ENCODE measurements around the gene PTGDR.

Gene PTGDR

DNA sequence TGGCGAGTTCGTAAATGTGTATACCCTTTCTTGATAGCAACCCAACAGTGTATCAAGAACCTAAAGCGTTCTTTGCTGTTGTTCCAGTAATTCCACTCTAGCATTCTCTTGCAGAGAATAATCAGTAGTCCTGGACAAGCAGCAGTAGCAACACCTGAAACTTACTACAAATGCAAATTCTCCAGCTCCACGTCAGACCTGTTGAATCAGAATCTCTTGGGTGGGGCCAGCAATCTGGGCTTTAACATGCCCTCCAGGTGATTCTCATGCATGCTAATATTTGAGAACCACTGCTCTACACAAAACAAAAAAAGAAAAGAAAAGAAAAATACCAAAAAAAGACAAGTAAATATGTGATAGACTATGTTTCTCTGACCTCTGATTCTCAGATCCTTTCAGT, 10.1 kb downstream of the PTGDR start:
- Histone ChIP-seq H3K36me3 (ENCODE audit: control insufficient read depth, insufficient read depth, low read length) (no peaks in the 10 kb centered on the region), H3K4me3 (ENCODE audit: insufficient read depth, low read depth, low read length) (no peak overlapping the region), H3K27me3 (ENCODE audit: control insufficient read depth, insufficient read depth, low read length, poor library complexity, severe bottlenecking) (no peaks in the 10 kb centered on the region), H3K9me3 (ENCODE audit: control insufficient read depth, low read length) (no peaks in the 10 kb centered on the region), H3K27ac (ENCODE audit: insufficient read depth, low read depth, low read length, poor library complexity, severe bottlenecking) (no peak overlapping the region), H3K4me1 (ENCODE audit: control insufficient read depth, insufficient read depth, low read length) (no peaks in the 10 kb centered on the region)
- WGBS, 2 experiments: 93 to 95% methylated on average over 4 of the region's 4 CpGs

DNA sequence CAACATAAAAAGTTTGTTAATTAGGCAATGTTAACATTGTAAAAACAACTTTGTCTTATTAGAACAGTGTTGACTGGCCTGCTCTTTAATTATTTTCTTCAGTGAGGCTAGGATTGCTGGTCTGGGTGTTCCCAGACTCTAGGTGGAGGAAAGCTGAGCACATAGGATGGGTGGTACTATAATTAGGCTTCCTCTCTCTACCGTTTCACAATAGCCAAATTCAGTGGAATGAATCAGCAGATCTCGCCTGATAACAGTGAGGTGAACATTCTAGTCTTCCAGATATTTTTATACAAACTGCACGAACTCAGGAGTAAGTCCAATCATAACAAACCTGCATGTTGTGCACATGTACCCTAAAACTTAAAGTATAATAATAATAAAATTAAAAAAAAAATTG, 11.9 kb downstream of the PTGDR start:
- no peak overlapping the region for H3K27ac ChIP-seq (ENCODE audit: insufficient read depth, low read depth, low read length, poor library complexity, severe bottlenecking)
- no peak overlapping the region for H3K4me3 ChIP-seq (ENCODE audit: insufficient read depth, low read depth, low read length)
- no peaks in the 10 kb centered on the region for H3K4me1 ChIP-seq (ENCODE audit: control insufficient read depth, insufficient read depth, low read length)
- no peaks in the 10 kb centered on the region for H3K27me3 ChIP-seq (ENCODE audit: control insufficient read depth, insufficient read depth, low read length, poor library complexity, severe bottlenecking)
- 76 to 77% methylated on average over 3 of the region's 3 CpGs for WGBS, 2 experiments
- no peaks in the 10 kb centered on the region for H3K9me3 ChIP-seq (ENCODE audit: control insufficient read depth, low read length)
- no peaks in the 10 kb centered on the region for H3K36me3 ChIP-seq (ENCODE audit: control insufficient read depth, insufficient read depth, low read length)

GRCh38 chr14:52283099-52283498, 15.6 kb downstream of the PTGDR start:
- no peak overlapping the region for H3K4me3 ChIP-seq (ENCODE audit: insufficient read depth, low read depth, low read length)
- no peak overlapping the region for H3K27ac ChIP-seq (ENCODE audit: insufficient read depth, low read depth, low read length, poor library complexity, severe bottlenecking)
- H3K9me3 ChIP-seq (ENCODE audit: control insufficient read depth, low read length): no peaks in the 10 kb centered on the region
- WGBS, 2 experiments: 90 to 92% methylated on average over 2 of the region's 2 CpGs
- peaks cover 3% of the 10 kb centered on the region for H3K4me1 ChIP-seq (ENCODE audit: control insufficient read depth, insufficient read depth, low read length)
- no peaks in the 10 kb centered on the region for H3K27me3 ChIP-seq (ENCODE audit: control insufficient read depth, insufficient read depth, low read length, poor library complexity, severe bottlenecking)
- no peaks in the 10 kb centered on the region for H3K36me3 ChIP-seq (ENCODE audit: control insufficient read depth, insufficient read depth, low read length)

GRCh38 chr14:52286661-52287649, 19.5 kb downstream of the PTGDR start:
- no peaks in the 10 kb centered on the region for H3K36me3 ChIP-seq (ENCODE audit: control insufficient read depth, insufficient read depth, low read length)
- peaks cover 3% of the 10 kb centered on the region for H3K4me1 ChIP-seq (ENCODE audit: control insufficient read depth, insufficient read depth, low read length)
- H3K27ac ChIP-seq (ENCODE audit: insufficient read depth, low read depth, low read length, poor library complexity, severe bottlenecking): no peak overlapping the region
- 90 to 91% methylated on average over 3 of the region's 4 CpGs for WGBS, 2 experiments
- no peaks in the 10 kb centered on the region for H3K27me3 ChIP-seq (ENCODE audit: control insufficient read depth, insufficient read depth, low read length, poor library complexity, severe bottlenecking)
- no peaks in the 10 kb centered on the region for H3K9me3 ChIP-seq (ENCODE audit: control insufficient read depth, low read length)
- no peak overlapping the region for H3K4me3 ChIP-seq (ENCODE audit: insufficient read depth, low read depth, low read length)

DNA sequence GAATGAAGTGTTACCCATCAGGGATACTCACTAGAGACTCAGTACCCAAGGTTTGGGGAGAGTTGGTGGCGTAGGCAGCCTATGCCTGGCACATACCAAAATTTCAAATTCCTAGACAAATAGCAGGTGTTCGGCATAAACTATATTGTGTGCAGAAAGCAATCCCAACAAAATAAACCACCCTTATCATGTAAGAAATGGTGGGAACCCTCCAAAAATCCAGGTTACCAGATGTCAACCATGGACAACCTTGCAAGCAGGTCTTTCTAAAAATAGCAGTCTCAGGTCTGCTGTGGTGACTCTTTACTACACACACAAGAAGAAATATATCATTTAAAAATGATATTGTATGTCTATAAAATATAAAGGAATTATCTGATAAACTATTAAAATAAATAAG, 28.9 kb downstream of the PTGDR start:
- Histone ChIP-seq H3K27ac (ENCODE audit: insufficient read depth, low read depth, low read length, poor library complexity, severe bottlenecking) (no peak overlapping the region), H3K4me3 (ENCODE audit: insufficient read depth, low read depth, low read length) (no peak overlapping the region), H3K36me3 (ENCODE audit: control insufficient read depth, insufficient read depth, low read length) (no peaks in the 10 kb centered on the region), H3K27me3 (ENCODE audit: control insufficient read depth, insufficient read depth, low read length, poor library complexity, severe bottlenecking) (no peaks in the 10 kb centered on the region), H3K9me3 (ENCODE audit: control insufficient read depth, low read length) (no peaks in the 10 kb centered on the region), H3K4me1 (ENCODE audit: control insufficient read depth, insufficient read depth, low read length) (no peaks in the 10 kb centered on the region)
- WGBS, 2 experiments: 90 to 94% methylated on average over 2 of the region's 2 CpGs

GRCh38 chr14:52298795-52299194, 31.3 kb downstream of the PTGDR start:
- Histone ChIP-seq H3K9me3 (ENCODE audit: control insufficient read depth, low read length) (no peaks in the 10 kb centered on the region), H3K27me3 (ENCODE audit: control insufficient read depth, insufficient read depth, low read length, poor library complexity, severe bottlenecking) (no peaks in the 10 kb centered on the region), H3K27ac (ENCODE audit: insufficient read depth, low read depth, low read length, poor library complexity, severe bottlenecking) (no peak overlapping the region), H3K4me1 (ENCODE audit: control insufficient read depth, insufficient read depth, low read length) (no peaks in the 10 kb centered on the region), H3K36me3 (ENCODE audit: control insufficient read depth, insufficient read depth, low read length) (no peaks in the 10 kb centered on the region), H3K4me3 (ENCODE audit: insufficient read depth, low read depth, low read length) (no peak overlapping the region)
- 92 to 93% methylated on average over 10 of the region's 10 CpGs for WGBS, 2 experiments

GRCh38 chr14:52299692-52300278, 32.3 kb downstream of the PTGDR start:
- Histone ChIP-seq H3K4me3 (ENCODE audit: insufficient read depth, low read depth, low read length) (no peak overlapping the region), H3K27ac (ENCODE audit: insufficient read depth, low read depth, low read length, poor library complexity, severe bottlenecking) (no peak overlapping the region), H3K27me3 (ENCODE audit: control insufficient read depth, insufficient read depth, low read length, poor library complexity, severe bottlenecking) (no peaks in the 10 kb centered on the region), H3K36me3 (ENCODE audit: control insufficient read depth, insufficient read depth, low read length) (no peaks in the 10 kb centered on the region), H3K4me1 (ENCODE audit: control insufficient read depth, insufficient read depth, low read length) (no peaks in the 10 kb centered on the region), H3K9me3 (ENCODE audit: control insufficient read depth, low read length) (no peaks in the 10 kb centered on the region)

GRCh38 chr14:52303236-52303635, 35.7 kb downstream of the PTGDR start:
- Histone ChIP-seq H3K9me3 (ENCODE audit: control insufficient read depth, low read length) (no peaks in the 10 kb centered on the region), H3K4me1 (ENCODE audit: control insufficient read depth, insufficient read depth, low read length) (no peaks in the 10 kb centered on the region), H3K36me3 (ENCODE audit: control insufficient read depth, insufficient read depth, low read length) (no peaks in the 10 kb centered on the region), H3K4me3 (ENCODE audit: insufficient read depth, low read depth, low read length) (no peak overlapping the region), H3K27ac (ENCODE audit: insufficient read depth, low read depth, low read length, poor library complexity, severe bottlenecking) (no peak overlapping the region), H3K27me3 (ENCODE audit: control insufficient read depth, insufficient read depth, low read length, poor library complexity, severe bottlenecking) (no peaks in the 10 kb centered on the region)
- 92 to 96% methylated on average over 4 of the region's 4 CpGs for WGBS, 2 experiments

GRCh38 chr14:52304248-52304904, 36.9 kb downstream of the PTGDR start:
- WGBS, 2 experiments: 79 to 84% methylated on average over 4 of the region's 4 CpGs
- Histone ChIP-seq H3K27ac (ENCODE audit: insufficient read depth, low read depth, low read length, poor library complexity, severe bottlenecking) (no peak overlapping the region), H3K4me3 (ENCODE audit: insufficient read depth, low read depth, low read length) (no peak overlapping the region), H3K27me3 (ENCODE audit: control insufficient read depth, insufficient read depth, low read length, poor library complexity, severe bottlenecking) (no peaks in the 10 kb centered on the region), H3K9me3 (ENCODE audit: control insufficient read depth, low read length) (no peaks in the 10 kb centered on the region), H3K4me1 (ENCODE audit: control insufficient read depth, insufficient read depth, low read length) (no peaks in the 10 kb centered on the region), H3K36me3 (ENCODE audit: control insufficient read depth, insufficient read depth, low read length) (no peaks in the 10 kb centered on the region)

GRCh38 chr14:52305014-52305413, 37.5 kb downstream of the PTGDR start:
- Histone ChIP-seq H3K36me3 (ENCODE audit: control insufficient read depth, insufficient read depth, low read length) (no peaks in the 10 kb centered on the region), H3K9me3 (ENCODE audit: control insufficient read depth, low read length) (no peaks in the 10 kb centered on the region), H3K4me3 (ENCODE audit: insufficient read depth, low read depth, low read length) (no peak overlapping the region), H3K27me3 (ENCODE audit: control insufficient read depth, insufficient read depth, low read length, poor library complexity, severe bottlenecking) (no peaks in the 10 kb centered on the region), H3K27ac (ENCODE audit: insufficient read depth, low read depth, low read length, poor library complexity, severe bottlenecking) (no peak overlapping the region), H3K4me1 (ENCODE audit: control insufficient read depth, insufficient read depth, low read length) (no peaks in the 10 kb centered on the region)
- 96 to 98% methylated on average over 4 of the region's 6 CpGs for WGBS, 2 experiments
